Cortex of kidney (tissue), 1 donor: ENCODE measurements around the gene HOXD4.

ENCODE experiments used
- DNase-seq: peaks from one replicate; lab custom pipeline; 2025; lab: John Stamatoyannopoulos, UW

HOXD4 gene

GRCh38 chr2:176188774-176189680 is 37.7 kb downstream of the HOXD4 start:
- DNase-seq: no peak

- no peak for DNase-seq
Measured at GRCh38 chr2:176189681-176190641, 38.6 kb downstream of the HOXD4 start.

GRCh38 chr2:176192351-176192750 is 41.0 kb downstream of the HOXD4 start:
- no peak for DNase-seq

- no peak for DNase-seq
Measured at GRCh38 chr2:176193048-176193447, 41.7 kb downstream of the HOXD4 start.

- no peak for DNase-seq
Measured at GRCh38 chr2:176199902-176200301, 48.6 kb downstream of the HOXD4 start.

- DNase-seq: no peak
Measured at GRCh38 chr2:176200971-176201370, 49.6 kb downstream of the HOXD4 start.

- no peak for DNase-seq
Measured at GRCh38 chr2:176202491-176202890, 51.1 kb downstream of the HOXD4 start.
